ENCODE measurements around the gene ELP4.
"Not testable (repeated sequence)": the region's sequence is repeated elsewhere in the genome, so short reads cannot be mapped to it uniquely, and the experiment has no call there.

ELP4 gene

DNA sequence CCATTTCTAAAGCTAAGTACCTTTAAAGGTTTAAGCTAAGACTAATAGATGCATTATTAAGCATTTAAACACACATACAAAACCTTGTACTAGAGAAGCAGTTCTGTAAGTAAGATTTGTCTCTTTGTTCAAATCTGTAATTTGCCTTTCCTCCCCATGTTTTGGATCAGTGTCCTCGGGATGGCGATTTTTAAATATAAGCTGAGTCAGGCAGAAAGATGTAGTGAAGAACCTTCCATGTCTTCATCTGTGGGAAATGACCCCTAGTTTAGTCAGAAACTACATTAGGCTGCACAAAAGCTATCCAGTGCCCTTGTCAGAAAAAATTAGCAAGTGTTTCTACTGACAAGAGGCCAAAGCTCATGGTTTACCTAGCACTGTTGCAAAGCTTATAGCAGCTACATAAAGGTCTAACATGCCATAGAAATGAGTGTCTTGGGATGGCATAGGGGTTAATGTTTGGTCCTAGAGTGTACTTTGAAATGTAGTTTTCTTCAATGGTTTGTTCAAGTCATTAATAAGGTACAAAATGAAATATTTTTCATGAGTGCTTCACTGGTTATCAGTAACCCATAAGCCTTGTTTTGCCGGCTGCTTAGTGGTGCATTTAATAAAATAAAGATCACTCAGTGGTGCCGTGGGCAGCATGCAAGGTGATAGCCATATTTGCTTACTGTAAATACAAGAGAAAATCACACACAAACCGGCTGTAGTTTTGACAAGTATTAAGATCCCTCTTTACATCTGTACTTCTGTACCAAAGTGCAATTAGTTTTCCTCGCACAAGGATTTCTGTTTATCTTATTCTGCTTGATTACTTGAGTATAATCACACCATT lies 139.8 kb downstream of the ELP4 start:
- H3K4me1 ChIP-seq (ENCODE audit: insufficient read depth, low read length) = peaks cover 26% of the 10 kb centered on the region
- H3K9me3 ChIP-seq (ENCODE audit: insufficient read depth, low read depth, low read length) = no peaks in the 10 kb centered on the region
- no peak overlapping the region for H3K9ac ChIP-seq (ENCODE audit: low read depth, low read length)
- no peaks in the 10 kb centered on the region for H3K27me3 ChIP-seq (ENCODE audit: insufficient read depth, low read length)
- H3K4me3 ChIP-seq (ENCODE audit: low read length) = no peak overlapping the region
- no peak overlapping the region for H3K27ac ChIP-seq (ENCODE audit: low read length)
- no peaks in the 10 kb centered on the region for H3K36me3 ChIP-seq (ENCODE audit: insufficient read depth, low read depth, low read length)

DNA sequence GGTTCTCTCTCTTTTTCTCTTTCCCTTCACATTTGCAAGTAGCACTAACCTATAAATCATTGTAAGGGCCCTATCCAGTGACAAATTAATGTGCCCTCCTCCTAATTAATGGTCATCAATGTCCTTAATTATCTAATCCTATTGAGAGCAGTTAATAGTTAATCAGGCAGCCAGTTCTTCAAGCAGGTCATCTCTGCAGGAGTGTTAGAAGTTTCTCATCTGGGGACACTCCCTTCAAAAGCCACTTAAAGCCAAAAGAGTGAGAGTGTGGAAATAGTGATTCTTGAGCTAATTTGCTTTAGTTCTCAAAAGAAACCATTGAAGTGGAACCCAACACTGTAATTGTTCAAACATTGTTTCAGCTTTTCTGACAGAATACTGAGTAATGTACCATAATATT lies 141.6 kb downstream of the ELP4 start:
- Histone ChIP-seq H3K36me3 (ENCODE audit: insufficient read depth, low read depth, low read length) (no peaks in the 10 kb centered on the region), H3K4me3 (ENCODE audit: low read length) (no peak overlapping the region), H3K9ac (ENCODE audit: low read depth, low read length) (no peak overlapping the region), H3K4me1 (ENCODE audit: insufficient read depth, low read length) (peaks cover 26% of the 10 kb centered on the region), H3K27me3 (ENCODE audit: insufficient read depth, low read length) (no peaks in the 10 kb centered on the region), H3K27ac (ENCODE audit: low read length) (no peak overlapping the region), H3K9me3 (ENCODE audit: insufficient read depth, low read depth, low read length) (no peaks in the 10 kb centered on the region)

DNA sequence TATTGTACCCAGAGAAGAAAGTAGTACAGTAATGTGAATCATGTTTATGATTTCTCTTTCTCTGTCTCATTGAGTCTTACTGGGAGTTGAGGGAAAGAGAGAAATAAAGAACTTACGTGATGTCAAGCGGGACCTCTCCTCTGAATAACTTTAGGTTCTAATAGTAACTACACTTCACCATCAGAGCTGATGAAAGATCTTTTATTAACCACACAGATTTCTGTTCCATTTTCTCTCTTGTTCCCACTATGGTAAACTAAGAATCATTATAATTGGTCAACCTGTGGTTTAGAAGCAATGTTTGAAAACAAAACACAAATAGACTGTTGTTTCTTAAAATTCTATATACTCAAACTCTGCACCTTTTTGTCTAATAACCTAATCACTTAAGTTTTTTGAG lies 142.3 kb downstream of the ELP4 start:
- no peaks in the 10 kb centered on the region for H3K27me3 ChIP-seq (ENCODE audit: insufficient read depth, low read length)
- no peaks in the 10 kb centered on the region for H3K36me3 ChIP-seq (ENCODE audit: insufficient read depth, low read depth, low read length)
- peaks cover 26% of the 10 kb centered on the region for H3K4me1 ChIP-seq (ENCODE audit: insufficient read depth, low read length)
- H3K4me3 ChIP-seq (ENCODE audit: low read length) = no peak overlapping the region
- H3K9me3 ChIP-seq (ENCODE audit: insufficient read depth, low read depth, low read length) = no peaks in the 10 kb centered on the region
- no peak overlapping the region for H3K27ac ChIP-seq (ENCODE audit: low read length)
- no peak overlapping the region for H3K9ac ChIP-seq (ENCODE audit: low read depth, low read length)

- Histone ChIP-seq H3K9ac (ENCODE audit: low read depth, low read length) (no peak overlapping the region), H3K27me3 (ENCODE audit: insufficient read depth, low read length) (no peaks in the 10 kb centered on the region), H3K36me3 (ENCODE audit: insufficient read depth, low read depth, low read length) (no peaks in the 10 kb centered on the region), H3K9me3 (ENCODE audit: insufficient read depth, low read depth, low read length) (no peaks in the 10 kb centered on the region), H3K4me3 (ENCODE audit: low read length) (no peak overlapping the region), H3K4me1 (ENCODE audit: insufficient read depth, low read length) (peaks cover 26% of the 10 kb centered on the region), H3K27ac (ENCODE audit: low read length) (no peak overlapping the region)
Observed at GRCh38 chr11:31652528-31652927, 143.0 kb downstream of the ELP4 start.

DNA sequence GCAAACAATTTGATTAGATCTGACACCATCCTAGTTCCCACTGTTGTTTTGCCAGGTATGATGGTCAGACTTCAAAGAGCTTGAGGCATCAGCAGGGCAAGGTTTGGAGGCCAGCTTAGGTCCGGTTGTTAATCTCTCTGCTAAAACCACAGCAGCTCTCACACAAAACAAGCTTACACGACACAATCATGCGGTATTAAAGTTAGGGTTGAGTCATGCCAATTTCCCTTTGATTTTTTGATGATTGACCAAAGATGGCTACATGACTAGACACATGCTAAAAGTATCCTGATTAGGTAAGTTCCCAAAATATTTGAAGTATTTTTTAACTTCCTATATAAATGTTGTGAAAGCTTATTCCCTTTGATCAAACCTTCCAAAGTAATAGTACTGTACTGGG lies 145.9 kb downstream of the ELP4 start:
- H3K27ac ChIP-seq (ENCODE audit: low read length) = no peak overlapping the region
- H3K4me3 ChIP-seq (ENCODE audit: low read length) = no peak overlapping the region
- peaks cover 14% of the 10 kb centered on the region for H3K4me1 ChIP-seq (ENCODE audit: insufficient read depth, low read length)
- no peak overlapping the region for H3K9ac ChIP-seq (ENCODE audit: low read depth, low read length)
- no peaks in the 10 kb centered on the region for H3K27me3 ChIP-seq (ENCODE audit: insufficient read depth, low read length)
- no peaks in the 10 kb centered on the region for H3K36me3 ChIP-seq (ENCODE audit: insufficient read depth, low read depth, low read length)
- H3K9me3 ChIP-seq (ENCODE audit: insufficient read depth, low read depth, low read length) = no peaks in the 10 kb centered on the region

- H3K4me3 ChIP-seq (ENCODE audit: low read length) = no peak overlapping the region
- H3K4me1 ChIP-seq (ENCODE audit: insufficient read depth, low read length) = peaks cover 9% of the 10 kb centered on the region
- no peaks in the 10 kb centered on the region for H3K27me3 ChIP-seq (ENCODE audit: insufficient read depth, low read length)
- no peaks in the 10 kb centered on the region for H3K9me3 ChIP-seq (ENCODE audit: insufficient read depth, low read depth, low read length)
- H3K9ac ChIP-seq (ENCODE audit: low read depth, low read length) = no peak overlapping the region
- no peak overlapping the region for H3K27ac ChIP-seq (ENCODE audit: low read length)
- no peaks in the 10 kb centered on the region for H3K36me3 ChIP-seq (ENCODE audit: insufficient read depth, low read depth, low read length)
Observed at GRCh38 chr11:31656051-31656450, 146.5 kb downstream of the ELP4 start.

DNA sequence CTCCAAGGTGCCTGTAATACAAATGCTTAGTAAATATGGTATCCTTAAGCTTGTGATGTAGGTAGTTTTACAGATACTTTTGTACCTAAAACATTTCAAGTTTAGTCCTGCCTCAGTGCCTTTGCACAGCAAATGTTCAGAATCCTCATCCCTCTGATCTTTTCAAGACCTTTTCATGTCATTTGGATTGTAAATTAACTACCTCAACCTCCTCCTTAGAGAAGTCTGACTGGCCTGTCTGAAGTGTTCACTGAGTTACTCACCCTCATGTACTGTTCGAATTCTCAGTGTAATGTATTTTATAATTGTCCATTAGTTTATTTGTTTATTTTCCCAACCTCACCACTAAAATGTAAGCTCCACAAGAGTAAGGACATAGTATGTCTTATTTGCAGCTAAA lies 147.5 kb downstream of the ELP4 start:
- Histone ChIP-seq H3K4me1 (ENCODE audit: insufficient read depth, low read length) (no peaks in the 10 kb centered on the region), H3K4me3 (ENCODE audit: low read length) (no peak overlapping the region), H3K9ac (ENCODE audit: low read depth, low read length) (no peak overlapping the region), H3K27ac (ENCODE audit: low read length) (no peak overlapping the region), H3K27me3 (ENCODE audit: insufficient read depth, low read length) (no peaks in the 10 kb centered on the region), H3K36me3 (ENCODE audit: insufficient read depth, low read depth, low read length) (no peaks in the 10 kb centered on the region), H3K9me3 (ENCODE audit: insufficient read depth, low read depth, low read length) (no peaks in the 10 kb centered on the region)

DNA sequence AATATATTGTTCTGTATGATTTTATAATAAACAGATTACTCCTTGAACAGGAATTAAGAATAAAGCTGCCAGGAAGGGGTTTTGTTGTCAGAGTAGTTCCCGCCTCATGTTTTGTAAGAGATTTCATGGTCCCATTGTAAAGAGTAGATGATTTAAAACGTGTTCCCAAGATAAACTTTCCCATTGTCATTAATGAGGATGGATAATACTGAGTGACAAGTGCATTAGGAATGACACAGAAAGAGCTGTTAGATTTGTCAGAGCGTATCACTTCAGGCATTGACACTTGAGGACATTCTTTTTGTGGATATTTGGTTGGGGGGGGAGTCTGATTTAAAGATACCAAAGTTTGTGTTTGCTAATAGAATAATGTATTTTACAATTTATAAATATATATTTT lies 154.6 kb downstream of the ELP4 start:
- Histone ChIP-seq H3K4me3 (ENCODE audit: low read length) (no peak overlapping the region), H3K4me1 (ENCODE audit: insufficient read depth, low read length) (peaks cover 6% of the 10 kb centered on the region; the same call in 1 of the 2 replicates), H3K9me3 (ENCODE audit: insufficient read depth, low read depth, low read length) (no peaks in the 10 kb centered on the region)

GRCh38 chr11:31664954-31665353 lies 155.4 kb downstream of the ELP4 start:
- Histone ChIP-seq H3K4me1 (ENCODE audit: insufficient read depth, low read length) (peaks cover 6% of the 10 kb centered on the region; the same call in 1 of the 2 replicates), H3K4me3 (ENCODE audit: low read length) (no peak overlapping the region), H3K27me3 (ENCODE audit: insufficient read depth, low read length) (no peaks in the 10 kb centered on the region), H3K9ac (ENCODE audit: low read depth, low read length) (no peak overlapping the region), H3K36me3 (ENCODE audit: insufficient read depth, low read depth, low read length) (no peaks in the 10 kb centered on the region), H3K27ac (ENCODE audit: low read length) (no peak overlapping the region), H3K9me3 (ENCODE audit: insufficient read depth, low read depth, low read length) (no peaks in the 10 kb centered on the region)

More for the DNA sequence above, 154.6 kb downstream of the ELP4 start:
- no peak overlapping the region for H3K27ac ChIP-seq (ENCODE audit: low read length)
- H3K9ac ChIP-seq (ENCODE audit: low read depth, low read length) = no peak overlapping the region
- no peaks in the 10 kb centered on the region for H3K36me3 ChIP-seq (ENCODE audit: insufficient read depth, low read depth, low read length)
- H3K27me3 ChIP-seq (ENCODE audit: insufficient read depth, low read length) = no peaks in the 10 kb centered on the region

GRCh38 chr11:31671681-31672080 lies 162.1 kb downstream of the ELP4 start:
- H3K27me3 ChIP-seq (ENCODE audit: insufficient read depth, low read length) = no peaks in the 10 kb centered on the region
- H3K27ac ChIP-seq (ENCODE audit: low read length) = no peak overlapping the region
- H3K36me3 ChIP-seq (ENCODE audit: insufficient read depth, low read depth, low read length) = no peaks in the 10 kb centered on the region
- no peak overlapping the region for H3K4me3 ChIP-seq (ENCODE audit: low read length)
- no peak overlapping the region for H3K9ac ChIP-seq (ENCODE audit: low read depth, low read length)
- H3K9me3 ChIP-seq (ENCODE audit: insufficient read depth, low read depth, low read length) = no peaks in the 10 kb centered on the region
- H3K4me1 ChIP-seq (ENCODE audit: insufficient read depth, low read length) = no peaks in the 10 kb centered on the region

DNA sequence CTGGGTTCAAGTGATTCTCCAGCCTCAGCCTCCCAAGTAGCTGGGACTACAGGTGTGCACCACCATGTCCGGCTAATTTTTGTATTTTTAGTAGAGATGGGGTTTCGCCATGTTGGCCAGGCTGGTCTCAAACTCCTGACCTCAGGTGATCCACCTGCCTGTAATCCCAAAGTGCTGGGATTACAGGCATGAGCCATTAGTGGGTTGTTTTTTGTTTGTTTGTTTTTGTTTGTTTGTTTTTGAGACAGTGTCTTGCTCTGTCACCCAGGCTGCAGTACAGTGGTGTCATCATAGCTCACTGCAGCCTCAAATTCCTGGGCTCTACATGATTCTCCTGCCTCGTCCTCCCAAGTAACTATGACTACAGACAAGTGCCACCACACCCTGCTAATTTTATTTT lies 163.5 kb downstream of the ELP4 start:
- H3K36me3 ChIP-seq (ENCODE audit: insufficient read depth, low read depth, low read length); H3K9ac ChIP-seq (ENCODE audit: low read depth, low read length); H3K27me3 ChIP-seq (ENCODE audit: insufficient read depth, low read length); H3K9me3 ChIP-seq (ENCODE audit: insufficient read depth, low read depth, low read length); H3K4me3 ChIP-seq (ENCODE audit: low read length); H3K27ac ChIP-seq (ENCODE audit: low read length); H3K4me1 ChIP-seq (ENCODE audit: insufficient read depth, low read length): not testable (repeated sequence)

DNA sequence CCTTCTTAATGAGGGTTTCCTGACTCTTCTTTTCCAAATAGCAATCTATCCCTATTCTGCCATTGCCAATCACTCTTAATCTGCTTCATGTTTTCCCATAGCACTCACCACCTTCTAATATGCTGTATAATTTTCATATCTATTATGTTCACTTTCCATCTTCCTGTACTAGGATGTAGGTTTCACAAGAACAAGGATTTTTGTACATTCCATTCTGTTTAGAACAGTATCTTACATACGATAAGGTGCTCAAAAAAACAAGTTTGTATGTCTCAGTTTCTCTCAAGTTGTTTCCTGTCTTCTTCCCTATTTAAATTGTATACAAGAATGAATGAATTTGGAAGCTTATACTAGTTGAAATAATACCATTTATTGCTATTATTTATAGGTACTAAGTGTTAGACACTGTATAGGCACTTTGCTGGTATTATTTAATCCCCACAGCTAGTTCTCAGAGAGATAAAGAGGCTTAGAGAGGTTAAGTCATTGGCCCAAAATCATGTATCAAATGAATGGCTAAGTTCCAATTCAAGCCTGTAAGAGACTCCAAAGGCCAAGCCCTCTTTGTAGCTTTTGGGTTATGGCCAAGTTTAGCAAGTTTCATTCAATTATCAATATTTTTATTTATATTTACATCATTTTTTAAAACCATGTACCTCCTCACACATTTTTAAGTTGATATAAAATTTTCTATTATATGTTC lies 166.9 kb downstream of the ELP4 start:
- H3K27ac ChIP-seq (ENCODE audit: low read length) = no peak overlapping the region
- no peaks in the 10 kb centered on the region for H3K4me1 ChIP-seq (ENCODE audit: insufficient read depth, low read length)
- H3K9me3 ChIP-seq (ENCODE audit: insufficient read depth, low read depth, low read length) = no peaks in the 10 kb centered on the region
- no peak overlapping the region for H3K4me3 ChIP-seq (ENCODE audit: low read length)
- H3K27me3 ChIP-seq (ENCODE audit: insufficient read depth, low read length) = no peaks in the 10 kb centered on the region
- H3K36me3 ChIP-seq (ENCODE audit: insufficient read depth, low read depth, low read length) = no peaks in the 10 kb centered on the region
- no peak overlapping the region for H3K9ac ChIP-seq (ENCODE audit: low read depth, low read length)
